D341Med (cell line): ENCODE results near the gene DGKI.

Source experiments
- DNase-seq: peaks from one replicate; pipeline ENCODE4 v3.0.0; 2012; ENCODE audit warnings: low spot score

Gene DGKI

DNA sequence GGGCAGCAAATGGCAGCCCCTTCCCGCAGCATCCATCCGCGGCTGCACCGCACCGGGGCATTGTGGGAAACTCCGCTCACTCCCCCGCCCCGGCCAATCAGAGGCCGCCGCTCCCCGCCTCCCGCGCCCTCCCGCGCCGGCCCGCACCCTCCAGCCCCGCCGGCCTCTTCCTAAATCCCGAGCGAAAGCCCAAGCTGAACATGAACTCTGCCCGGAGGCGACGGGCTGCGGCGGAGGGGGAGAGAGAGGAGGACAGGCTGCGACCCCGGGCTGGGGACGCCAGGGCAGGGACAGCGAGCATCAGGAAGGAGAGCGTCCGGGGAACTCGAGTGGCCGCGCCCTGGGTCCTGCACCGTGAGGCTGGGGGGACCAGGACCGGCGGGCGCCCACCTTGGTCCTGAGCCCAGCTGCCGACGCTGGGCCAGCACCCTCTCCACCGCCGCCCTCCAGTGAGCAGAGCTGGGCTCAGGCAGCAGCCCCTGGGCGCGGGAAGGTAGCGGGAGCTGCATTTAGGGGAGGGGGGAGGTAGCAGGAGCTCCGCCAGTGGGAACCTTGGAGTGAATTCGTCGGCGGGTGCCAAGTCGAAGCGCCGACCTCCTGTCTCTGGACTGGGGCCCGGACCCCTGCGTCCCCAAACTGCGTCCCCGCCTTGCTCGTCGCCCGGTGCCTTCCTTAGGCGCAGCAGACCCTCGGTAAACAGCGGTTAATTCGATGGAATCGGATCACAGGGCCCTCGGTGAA is at the start of gene DGKI:
Gene DGKI, minus strand, starts transcription at position 148 of the 741 bp plus-strand sequence.
- DNase-seq, result no peak

GRCh38 chr7:137895301-137896221 is 48.8 kb upstream of the DGKI start:
- DNase-seq, result no peak

DNA sequence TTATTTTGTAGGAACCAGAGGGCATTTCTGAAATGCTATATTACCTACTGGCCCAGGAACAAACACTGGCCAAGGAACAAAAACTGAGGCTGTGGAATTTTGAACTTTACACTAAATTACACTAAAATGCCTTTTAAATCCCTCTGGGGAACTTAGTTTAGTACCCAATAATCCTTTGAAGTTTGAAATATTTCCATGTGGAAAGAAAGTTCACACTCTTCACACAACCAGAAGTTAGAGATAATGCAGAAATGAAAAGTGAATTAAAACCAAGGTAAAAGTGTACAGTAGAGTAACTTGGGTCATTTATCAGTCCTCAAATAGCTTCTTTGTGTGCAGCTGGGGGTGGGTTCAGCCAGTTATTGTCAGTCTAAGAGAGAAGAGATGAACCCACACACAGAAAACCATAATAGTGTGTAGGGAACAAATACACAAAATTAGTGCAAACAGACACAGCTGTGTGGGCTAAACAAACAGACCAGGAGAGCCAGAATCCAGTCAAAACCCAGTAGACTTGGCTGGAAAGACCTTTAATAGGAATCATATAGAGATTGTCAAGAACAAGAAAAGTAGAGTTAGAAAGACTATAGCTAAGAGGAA is 46.5 kb upstream of the DGKI start:
- no peak for DNase-seq

DNA sequence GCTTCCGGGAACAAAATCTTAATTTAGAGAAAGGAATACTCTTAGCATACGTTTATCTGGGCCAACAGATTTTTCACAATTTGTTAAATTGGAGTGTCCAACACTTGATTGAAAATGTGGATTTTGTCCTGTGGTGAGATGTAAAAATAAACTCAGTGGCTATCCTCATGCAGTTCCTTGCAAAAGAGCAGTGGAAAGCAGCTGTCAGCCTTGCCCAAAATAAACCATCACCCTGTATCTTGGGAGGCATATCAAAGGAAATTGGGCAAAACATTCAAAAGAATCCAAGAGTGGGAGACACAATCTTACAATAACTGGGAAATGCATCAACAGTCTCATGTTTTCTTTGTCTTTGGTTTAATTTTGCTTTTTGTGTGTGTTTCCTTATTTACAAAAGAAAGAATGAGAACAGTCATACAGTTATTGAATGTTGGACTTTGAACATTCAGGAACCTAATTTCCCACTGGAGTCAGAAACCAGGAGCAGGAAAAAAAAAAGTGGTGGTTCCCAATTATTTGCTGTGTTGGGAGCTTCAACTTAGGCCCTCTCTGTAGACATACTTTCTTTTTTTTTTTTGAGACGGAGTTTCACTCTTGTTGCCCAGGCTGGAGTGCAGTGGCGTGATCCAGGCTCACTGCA is 44.4 kb upstream of the DGKI start:
- no peak for DNase-seq

GRCh38 chr7:137890449-137890921 is 43.7 kb upstream of the DGKI start:
- no peak for DNase-seq

DNA sequence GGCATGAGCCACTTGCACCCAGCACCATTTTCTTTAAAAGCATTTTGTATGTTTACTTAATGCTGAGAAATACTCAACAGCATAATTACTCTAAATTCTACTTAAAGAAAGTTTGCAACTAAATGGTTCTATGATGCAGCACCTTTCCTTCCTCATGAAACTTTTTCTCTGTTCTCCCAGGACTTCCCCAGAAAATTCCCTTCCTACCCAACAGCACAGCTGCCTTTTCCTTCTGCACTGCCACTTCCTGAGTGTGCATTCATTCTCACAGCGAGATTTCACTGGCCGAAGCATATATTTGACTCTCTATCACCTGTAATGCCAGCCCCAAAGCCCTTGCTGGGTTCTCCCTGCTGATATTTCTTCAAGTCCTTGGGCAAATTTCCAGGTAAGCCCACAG is 41.5 kb upstream of the DGKI start:
- no peak for DNase-seq

- DNase-seq, result no peak
Observed at GRCh38 chr7:137886746-137887145, 40.0 kb upstream of the DGKI start.

- DNase-seq, result no peak
Observed at GRCh38 chr7:137886281-137886680, 39.5 kb upstream of the DGKI start.

DNA sequence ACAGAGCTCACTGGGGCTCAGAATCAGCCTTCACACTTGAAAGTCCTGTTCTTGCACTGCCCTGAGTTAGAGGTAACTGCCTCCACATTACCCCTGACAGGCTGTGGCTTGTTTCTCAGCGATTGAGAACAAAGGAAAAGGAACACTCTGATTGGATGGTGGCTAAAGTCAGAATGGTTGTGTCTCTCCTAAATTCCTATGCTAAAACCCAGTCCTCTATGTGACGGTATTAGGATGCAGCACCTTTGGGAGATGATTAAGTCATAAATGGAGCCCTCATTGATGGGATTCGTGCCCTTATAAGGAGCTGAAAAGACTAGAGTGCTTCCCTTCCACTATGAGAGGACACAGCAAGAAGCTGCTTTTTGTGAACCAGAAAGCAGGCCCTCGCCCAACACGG is 38.9 kb upstream of the DGKI start:
- no peak for DNase-seq

DNA sequence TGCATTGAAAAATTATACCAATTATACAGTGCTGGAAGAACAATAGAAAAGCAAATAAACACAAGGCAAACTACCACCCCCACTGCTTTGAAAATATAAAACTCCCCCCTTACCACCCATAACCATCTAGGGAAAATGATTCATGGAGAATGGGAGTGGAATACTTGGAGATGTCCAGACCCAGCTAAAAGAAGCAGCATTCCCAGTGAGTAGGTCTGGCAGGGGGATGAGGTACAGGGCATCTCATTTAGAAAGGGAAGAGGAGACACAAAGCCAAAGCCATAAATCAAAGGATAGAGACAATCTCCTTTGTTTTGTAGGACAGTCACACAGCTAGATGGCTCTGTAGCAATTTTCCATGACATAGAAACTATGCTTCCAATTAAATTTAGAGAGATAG is 36.0 kb upstream of the DGKI start:
- no peak for DNase-seq

GRCh38 chr7:137882261-137882668 is 35.5 kb upstream of the DGKI start:
- DNase-seq, result no peak

DNA sequence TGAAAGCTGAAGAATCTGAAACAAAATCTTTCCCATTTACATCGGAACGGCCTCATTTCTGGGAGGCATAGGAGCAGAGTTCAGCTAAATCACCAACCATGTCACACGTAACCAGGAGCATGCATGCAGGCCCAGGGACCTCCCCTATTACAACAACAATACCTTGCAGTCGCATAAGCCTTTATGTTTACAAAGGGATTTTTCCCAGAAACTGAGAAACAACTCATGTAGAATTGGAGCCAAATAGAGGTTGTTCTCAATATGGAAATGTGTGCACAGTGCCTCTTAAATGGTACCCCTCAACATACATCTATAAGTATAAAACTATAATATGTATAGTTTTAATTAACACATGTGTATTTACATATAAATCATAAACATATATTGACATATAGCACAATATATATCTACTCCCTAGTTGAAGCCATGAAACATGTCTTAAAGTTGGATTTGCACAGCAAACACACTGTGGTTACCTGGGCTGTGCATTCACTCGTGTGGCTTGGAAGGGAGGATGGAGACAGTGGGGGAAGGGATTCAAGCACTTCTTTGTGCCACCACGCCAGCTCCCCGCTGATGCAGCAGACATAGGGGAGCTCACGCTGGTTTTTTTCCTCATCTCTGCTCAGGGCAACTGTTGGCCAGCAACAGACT is 35.0 kb upstream of the DGKI start:
- no peak for DNase-seq

DNA sequence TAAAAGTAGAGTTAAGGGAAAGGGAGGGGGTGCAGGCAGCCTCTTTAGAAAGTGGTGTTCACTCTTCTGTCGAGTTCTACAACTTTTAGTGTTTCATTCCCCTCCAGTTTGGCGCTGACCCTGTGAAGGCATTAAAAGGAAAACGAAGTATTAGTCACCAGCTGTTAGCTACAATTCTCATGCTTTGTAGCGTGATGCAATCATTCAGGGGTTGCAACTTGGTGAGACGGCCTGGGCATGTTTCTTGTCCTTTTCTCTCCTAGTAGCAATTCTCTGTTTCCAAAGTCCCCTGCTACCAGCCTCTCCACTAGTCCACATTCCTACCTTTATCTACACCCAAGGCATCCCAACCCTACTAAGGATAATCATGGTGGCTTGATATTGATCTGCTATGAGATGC is 33.7 kb upstream of the DGKI start:
- DNase-seq, result no peak

GRCh38 chr7:137879357-137880158 is 32.8 kb upstream of the DGKI start:
- DNase-seq, result no peak

- peak; percentile 65 for DNase-seq
Observed at GRCh38 chr7:137878333-137878961, 31.7 kb upstream of the DGKI start.

DNA sequence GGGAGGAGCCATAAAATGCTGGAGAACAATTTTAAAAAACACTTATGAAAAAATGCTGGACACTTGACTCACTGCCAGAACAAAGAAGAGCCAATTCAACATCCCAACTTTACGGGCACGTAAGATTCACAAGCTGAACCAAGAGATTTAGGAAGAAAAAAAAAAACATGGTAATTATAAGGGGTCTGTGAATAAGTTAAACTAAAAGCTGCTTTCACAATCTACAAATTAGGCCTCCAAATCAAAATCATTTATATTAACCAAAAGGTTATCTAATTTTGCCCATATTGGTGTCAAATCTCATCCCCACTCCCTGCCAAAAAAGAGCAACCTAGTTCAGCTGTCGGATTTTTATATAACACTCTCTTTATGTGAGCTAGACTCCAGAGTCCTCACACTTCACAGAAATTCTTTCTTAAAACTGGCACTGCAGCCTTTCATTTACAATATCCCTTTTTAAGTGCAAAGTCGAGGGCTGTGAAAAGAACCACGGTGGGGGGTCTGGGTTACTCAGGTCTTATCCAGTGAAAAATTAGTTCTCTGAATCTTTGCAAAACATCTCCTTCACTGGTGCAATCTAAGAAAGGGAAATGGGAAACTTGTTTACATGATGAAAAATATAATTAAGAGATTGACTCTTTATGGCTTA is 30.4 kb upstream of the DGKI start:
- no peak for DNase-seq

GRCh38 chr7:137875746-137876145 is 29.0 kb upstream of the DGKI start:
- DNase-seq, result no peak

GRCh38 chr7:137873979-137874777 is 27.4 kb upstream of the DGKI start:
- no peak for DNase-seq

GRCh38 chr7:137873524-137873923 is 26.8 kb upstream of the DGKI start:
- no peak for DNase-seq
